ENCODE data around the gene XRCC6.
"Not testable (repeated sequence)": the region's sequence is repeated elsewhere in the genome, so short reads cannot be mapped to it uniquely, and the experiment has no call there.

The XRCC6 gene

GRCh38 chr22:41668971-41669911 lies 48.1 kb downstream of the XRCC6 start:
- no peaks in the 10 kb centered on the region for H3K9me3 ChIP-seq (ENCODE audit: control insufficient read depth in 1 of 2, low read length in 2 of 2)
- H3K36me3 ChIP-seq (ENCODE audit: control insufficient read depth in 1 of 2, insufficient read depth in 2 of 2, low read length in 2 of 2) = peaks cover 18 to 20% of the 10 kb centered on the region in 2 donors
- no peak overlapping the region for H3K27ac ChIP-seq (ENCODE audit: low read length)
- H3K4me1 ChIP-seq (ENCODE audit: control insufficient read depth in 1 of 2, insufficient read depth in 2 of 2, low read length in 2 of 2) = peaks cover 0 to 3% of the 10 kb centered on the region in 2 donors
- no peaks in the 10 kb centered on the region for H3K27me3 ChIP-seq (ENCODE audit: low read depth, low read length)
- no peak overlapping the region for H3K4me3 ChIP-seq (ENCODE audit: low read depth in 1 of 2, low read length in 2 of 2)

- not testable (repeated sequence) for H3K9me3 ChIP-seq (ENCODE audit: control insufficient read depth in 1 of 2, low read length in 2 of 2); H3K27me3 ChIP-seq (ENCODE audit: low read depth, low read length); H3K4me1 ChIP-seq (ENCODE audit: control insufficient read depth in 1 of 2, insufficient read depth in 2 of 2, low read length in 2 of 2); H3K4me3 ChIP-seq (ENCODE audit: low read depth in 1 of 2, low read length in 2 of 2); H3K27ac ChIP-seq (ENCODE audit: low read length)
- H3K36me3 ChIP-seq (ENCODE audit: control insufficient read depth in 1 of 2, insufficient read depth in 2 of 2, low read length in 2 of 2) = peaks cover 13 to 16% of the 10 kb centered on the region in 2 donors
Observed at GRCh38 chr22:41672096-41672495, 51.0 kb downstream of the XRCC6 start.

- Histone ChIP-seq H3K27me3 (ENCODE audit: low read depth, low read length) (no peaks in the 10 kb centered on the region), H3K4me1 (ENCODE audit: control insufficient read depth in 1 of 2, insufficient read depth in 2 of 2, low read length in 2 of 2) (no peaks in the 10 kb centered on the region), H3K27ac (ENCODE audit: low read length) (no peak overlapping the region), H3K4me3 (ENCODE audit: low read depth in 1 of 2, low read length in 2 of 2) (no peak overlapping the region), H3K36me3 (ENCODE audit: control insufficient read depth in 1 of 2, insufficient read depth in 2 of 2, low read length in 2 of 2) (peaks cover 13 to 15% of the 10 kb centered on the region in 2 donors), H3K9me3 (ENCODE audit: control insufficient read depth in 1 of 2, low read length in 2 of 2) (no peaks in the 10 kb centered on the region)
Observed at GRCh38 chr22:41672780-41673509, 51.9 kb downstream of the XRCC6 start.

GRCh38 chr22:41674846-41675340 lies 53.8 kb downstream of the XRCC6 start:
- Histone ChIP-seq H3K27ac (ENCODE audit: low read length) (no peak overlapping the region), H3K36me3 (ENCODE audit: control insufficient read depth in 1 of 2, insufficient read depth in 2 of 2, low read length in 2 of 2) (peaks cover 25 to 28% of the 10 kb centered on the region in 2 donors)

GRCh38 chr22:41676134-41676533 lies 55.0 kb downstream of the XRCC6 start:
- Histone ChIP-seq H3K36me3 (ENCODE audit: control insufficient read depth in 1 of 2, insufficient read depth in 2 of 2, low read length in 2 of 2) (peaks cover 27 to 39% of the 10 kb centered on the region in 2 donors), H3K27me3 (ENCODE audit: low read depth, low read length) (no peaks in the 10 kb centered on the region), H3K27ac (ENCODE audit: low read length) (no peak overlapping the region), H3K4me3 (ENCODE audit: low read depth in 1 of 2, low read length in 2 of 2) (no peak overlapping the region), H3K9me3 (ENCODE audit: control insufficient read depth in 1 of 2, low read length in 2 of 2) (no peaks in the 10 kb centered on the region), H3K4me1 (ENCODE audit: control insufficient read depth in 1 of 2, insufficient read depth in 2 of 2, low read length in 2 of 2) (peaks cover 0 to 1% of the 10 kb centered on the region in 2 donors)

More at GRCh38 chr22:41674846-41675340, 53.8 kb downstream of the XRCC6 start:
- Histone ChIP-seq H3K27me3 (ENCODE audit: low read depth, low read length) (no peaks in the 10 kb centered on the region), H3K4me3 (ENCODE audit: low read depth in 1 of 2, low read length in 2 of 2) (no peak overlapping the region), H3K4me1 (ENCODE audit: control insufficient read depth in 1 of 2, insufficient read depth in 2 of 2, low read length in 2 of 2) (no peaks in the 10 kb centered on the region), H3K9me3 (ENCODE audit: control insufficient read depth in 1 of 2, low read length in 2 of 2) (no peaks in the 10 kb centered on the region)

- Histone ChIP-seq H3K9me3 (ENCODE audit: control insufficient read depth in 1 of 2, low read length in 2 of 2) (no peaks in the 10 kb centered on the region), H3K27ac (ENCODE audit: low read length) (peak overlapping the region; percentile 71)
Observed at GRCh38 chr22:41681616-41682015, 60.5 kb downstream of the XRCC6 start.

GRCh38 chr22:41682033-41682807 lies 61.1 kb downstream of the XRCC6 start:
- Histone ChIP-seq H3K27me3 (ENCODE audit: low read depth, low read length) (no peaks in the 10 kb centered on the region), H3K36me3 (ENCODE audit: control insufficient read depth in 1 of 2, insufficient read depth in 2 of 2, low read length in 2 of 2) (peaks cover 14 to 31% of the 10 kb centered on the region in 2 donors), H3K9me3 (ENCODE audit: control insufficient read depth in 1 of 2, low read length in 2 of 2) (no peaks in the 10 kb centered on the region), H3K4me1 (ENCODE audit: control insufficient read depth in 1 of 2, insufficient read depth in 2 of 2, low read length in 2 of 2) (peaks cover 0 to 3% of the 10 kb centered on the region in 2 donors), H3K27ac (ENCODE audit: low read length) (peak overlapping the region; percentile 71), H3K4me3 (ENCODE audit: low read depth in 1 of 2, low read length in 2 of 2) (peak overlapping the region; percentile 71 to 75)

More at GRCh38 chr22:41681616-41682015, 60.5 kb downstream of the XRCC6 start:
- H3K27me3 ChIP-seq (ENCODE audit: low read depth, low read length) = no peaks in the 10 kb centered on the region
- H3K4me1 ChIP-seq (ENCODE audit: control insufficient read depth in 1 of 2, insufficient read depth in 2 of 2, low read length in 2 of 2) = peaks cover 0 to 3% of the 10 kb centered on the region in 2 donors
- H3K4me3 ChIP-seq (ENCODE audit: low read depth in 1 of 2, low read length in 2 of 2) = peak overlapping the region; percentile 71 to 75
- peaks cover 14 to 31% of the 10 kb centered on the region in 2 donors for H3K36me3 ChIP-seq (ENCODE audit: control insufficient read depth in 1 of 2, insufficient read depth in 2 of 2, low read length in 2 of 2)

GRCh38 chr22:41683052-41683451 lies 62.0 kb downstream of the XRCC6 start:
- no peaks in the 10 kb centered on the region for H3K27me3 ChIP-seq (ENCODE audit: low read depth, low read length)
- H3K27ac ChIP-seq (ENCODE audit: low read length) = no peak overlapping the region
- H3K4me3 ChIP-seq (ENCODE audit: low read depth in 1 of 2, low read length in 2 of 2) = no peak overlapping the region
- no peaks in the 10 kb centered on the region for H3K9me3 ChIP-seq (ENCODE audit: control insufficient read depth in 1 of 2, low read length in 2 of 2)
- peaks cover 6 to 11% of the 10 kb centered on the region in 2 donors for H3K4me1 ChIP-seq (ENCODE audit: control insufficient read depth in 1 of 2, insufficient read depth in 2 of 2, low read length in 2 of 2)
- H3K36me3 ChIP-seq (ENCODE audit: control insufficient read depth in 1 of 2, insufficient read depth in 2 of 2, low read length in 2 of 2) = peaks cover 14 to 30% of the 10 kb centered on the region in 2 donors

GRCh38 chr22:41683616-41684015 lies 62.5 kb downstream of the XRCC6 start:
- Histone ChIP-seq H3K4me3 (ENCODE audit: low read depth in 1 of 2, low read length in 2 of 2) (no peak overlapping the region), H3K9me3 (ENCODE audit: control insufficient read depth in 1 of 2, low read length in 2 of 2) (no peaks in the 10 kb centered on the region)

GRCh38 chr22:41684194-41684593 lies 63.1 kb downstream of the XRCC6 start:
- peaks cover 6 to 11% of the 10 kb centered on the region in 2 donors for H3K4me1 ChIP-seq (ENCODE audit: control insufficient read depth in 1 of 2, insufficient read depth in 2 of 2, low read length in 2 of 2)
- H3K27me3 ChIP-seq (ENCODE audit: low read depth, low read length) = no peaks in the 10 kb centered on the region
- no peak overlapping the region for H3K4me3 ChIP-seq (ENCODE audit: low read depth in 1 of 2, low read length in 2 of 2)
- H3K9me3 ChIP-seq (ENCODE audit: control insufficient read depth in 1 of 2, low read length in 2 of 2) = no peaks in the 10 kb centered on the region
- peaks cover 6 to 22% of the 10 kb centered on the region in 2 donors for H3K36me3 ChIP-seq (ENCODE audit: control insufficient read depth in 1 of 2, insufficient read depth in 2 of 2, low read length in 2 of 2)
- no peak overlapping the region for H3K27ac ChIP-seq (ENCODE audit: low read length)

More at GRCh38 chr22:41683616-41684015, 62.5 kb downstream of the XRCC6 start:
- Histone ChIP-seq H3K4me1 (ENCODE audit: control insufficient read depth in 1 of 2, insufficient read depth in 2 of 2, low read length in 2 of 2) (peaks cover 6 to 11% of the 10 kb centered on the region in 2 donors), H3K27me3 (ENCODE audit: low read depth, low read length) (no peaks in the 10 kb centered on the region), H3K36me3 (ENCODE audit: control insufficient read depth in 1 of 2, insufficient read depth in 2 of 2, low read length in 2 of 2) (peaks cover 8 to 25% of the 10 kb centered on the region in 2 donors), H3K27ac (ENCODE audit: low read length) (no peak overlapping the region)
